SK-N-SH treated with all-trans-retinoic acid at 6 μM for 48 hours (cell line): ENCODE data around the gene CORO2A.

Source experiments
- ATAC-seq: fragments of 200-7000 bp; cut with Tn5 transposase; 3 replicates; pipeline ENCODE4 v1.9.1; 2020; ENCODE audit warnings: mild to moderate bottlenecking, moderate library complexity
- BACH2 ChIP-seq: fragments of 250-450 bp; sonication (Bioruptor Pico); IDR thresholded peaks from 2 replicates; pipeline ENCODE4 v1.9.0; 2021; ENCODE audit warnings: mild to moderate bottlenecking, borderline replicate concordance
- CREB5 ChIP-seq: fragments of 250-450 bp; sonication (Bioruptor Pico); IDR thresholded peaks from 2 replicates; pipeline ENCODE4 v1.5.1; 2020; ENCODE audit warnings: low read depth, mild to moderate bottlenecking, moderate library complexity
- CSDC2 ChIP-seq: fragments of 250-450 bp; sonication (Bioruptor Pico); IDR thresholded peaks from 2 replicates; pipeline ENCODE4 v1.5.0; 2020; ENCODE audit warnings: mild to moderate bottlenecking, moderate library complexity
- CSRNP3 ChIP-seq: fragments of 250-450 bp; sonication (Bioruptor Pico); IDR thresholded peaks from 2 replicates; pipeline ENCODE4 v1.5.1; 2021; ENCODE audit warnings: mild to moderate bottlenecking, moderate library complexity
- ESRRG ChIP-seq: fragments of 250-450 bp; sonication (Bioruptor Pico); IDR thresholded peaks from 2 replicates; pipeline ENCODE4 v1.6.1; 2021; ENCODE audit warnings: mild to moderate bottlenecking
- ISL1 ChIP-seq: fragments of 250-450 bp; sonication (Bioruptor Pico); IDR thresholded peaks from 2 replicates; pipeline ENCODE4 v2.1.2; 2022; ENCODE audit warnings: mild to moderate bottlenecking, moderate library complexity
- PATZ1 ChIP-seq: fragments of 250-450 bp; sonication (Bioruptor Pico); IDR thresholded peaks from 2 replicates; pipeline ENCODE4 v1.8.0; 2020; ENCODE audit warnings: mild to moderate bottlenecking, moderate library complexity, borderline replicate concordance
- POU6F1 ChIP-seq: fragments of 250-450 bp; sonication (Bioruptor Pico); IDR thresholded peaks from 2 replicates; pipeline ENCODE4 v1.8.0; 2021; ENCODE audit warnings: low read depth, mild to moderate bottlenecking, moderate library complexity, borderline replicate concordance
- RARB ChIP-seq: fragments of 250-450 bp; sonication (Bioruptor Pico); IDR thresholded peaks from 2 replicates; pipeline ENCODE4 v1.8.0; 2021; ENCODE audit warnings: mild to moderate bottlenecking, moderate library complexity
- SNAI2 ChIP-seq: fragments of 250-450 bp; sonication (Bioruptor Pico); IDR thresholded peaks from 2 replicates; pipeline ENCODE4 v1.5.0; 2020; ENCODE audit warnings: mild to moderate bottlenecking, moderate library complexity
- TCF4 ChIP-seq: fragments of 250-450 bp; sonication (Bioruptor Pico); IDR thresholded peaks from 2 replicates; pipeline ENCODE4 v1.8.0; 2021; ENCODE audit warnings: mild to moderate bottlenecking, moderate library complexity, borderline replicate concordance
- TOX ChIP-seq: fragments of 250-450 bp; sonication (Bioruptor Pico); IDR thresholded peaks from 2 replicates; pipeline ENCODE4 v1.8.0; 2021; ENCODE audit warnings: mild to moderate bottlenecking, moderate library complexity, borderline replicate concordance
- TSHZ2 ChIP-seq: fragments of 250-450 bp; sonication (Bioruptor Pico); IDR thresholded peaks from 2 replicates; pipeline ENCODE4 v1.5.0; 2020; ENCODE audit warnings: mild to moderate bottlenecking, moderate library complexity
- ZC3H10 ChIP-seq: fragments of 250-450 bp; sonication (Bioruptor Pico); IDR thresholded peaks from 2 replicates; pipeline ENCODE4 v1.5.1; 2021; ENCODE audit warnings: mild to moderate bottlenecking, moderate library complexity
- ZFP3 ChIP-seq: fragments of 250-450 bp; sonication (Bioruptor Pico); IDR thresholded peaks from 2 replicates; pipeline ENCODE4 v1.5.0; 2020; ENCODE audit warnings: mild to moderate bottlenecking, moderate library complexity
- ZFP30 ChIP-seq: fragments of 450-650 bp; formaldehyde crosslinking; IDR thresholded peaks from 2 replicates; pipeline ENCODE4 v1.5.0; 2022; ENCODE audit warnings: mild to moderate bottlenecking, moderate library complexity
- ZNF70 ChIP-seq: fragments of 450-650 bp; formaldehyde crosslinking; IDR thresholded peaks from 2 replicates; pipeline ENCODE4 v1.5.0; 2020; ENCODE audit warnings: mild to moderate bottlenecking, moderate library complexity
- ZNF8 ChIP-seq: fragments of 450-650 bp; formaldehyde crosslinking; IDR thresholded peaks from 2 replicates; pipeline ENCODE4 v1.5.0; 2020; ENCODE audit warnings: mild to moderate bottlenecking, moderate library complexity

The CORO2A gene

GRCh38 chr9:98195671-98196070 is 3.2 kb upstream of the CORO2A start:
- no peak for ATAC-seq
- TF ChIP-seq CREB5 (CRISPR knock-in tag) (no peak), POU6F1 (CRISPR knock-in tag) (no peak), CSDC2 (no peak)

GRCh38 chr9:98193336-98193944 is 1.0 kb upstream of the CORO2A start:
- ATAC-seq = no peak
- TF ChIP-seq ISL1 (CRISPR knock-in tag) (no peak), ESRRG (CRISPR knock-in tag) (no peak), TCF4 (CRISPR knock-in tag) (no peak), CSDC2 (no peak), BACH2 (CRISPR knock-in tag) (no peak), PATZ1 (CRISPR knock-in tag) (no peak), CSRNP3 (CRISPR knock-in tag) (no peak), ZFP3 (CRISPR knock-in tag) (no peak), TOX (CRISPR knock-in tag) (no peak), SNAI2 (CRISPR knock-in tag) (no peak), ZNF8 (no peak), ZFP30 (CRISPR knock-in tag) (no peak), ZC3H10 (no peak), ZNF70 (CRISPR knock-in tag) (no peak), RARB (CRISPR knock-in tag) (no peak), CREB5 (CRISPR knock-in tag) (no peak), POU6F1 (CRISPR knock-in tag) (no peak)

GRCh38 chr9:98191671-98192502 is 550 bp downstream of the CORO2A start:
- peak; percentile 14; the same call in 1 of the 3 replicates for ATAC-seq
- TF ChIP-seq RARB (CRISPR knock-in tag) (no peak), TSHZ2 (CRISPR knock-in tag) (no peak), ZNF70 (CRISPR knock-in tag) (no peak)
